ENCODE measurements around the gene FBXO15.

FBXO15 gene

GRCh38 chr18:74146756-74147155 lies 878 bp downstream of the FBXO15 start:
- peaks cover 11% of the 10 kb centered on the region for H3K79me1 ChIP-seq (replicated peaks; ENCODE audit: low read length, poor library complexity, severe bottlenecking)
- no peak overlapping the region for H2BK15ac ChIP-seq (ENCODE audit: low read depth, poor library complexity, severe bottlenecking)
- no peaks in the 10 kb centered on the region for H3K27me3 ChIP-seq (ENCODE audit: control insufficient read depth in 1 of 2, insufficient read depth in 1 of 2, low read length in 2 of 2)
- H4K8ac ChIP-seq (ENCODE audit: low read length): peak overlapping the region; percentile 59
- peak; percentile 62 for DNase-seq
- 30% methylated on average over 3 of the region's 3 CpGs for WGBS
- H3K36me3 ChIP-seq (ENCODE audit: control insufficient read depth in 1 of 2, insufficient read depth in 2 of 2, low read depth in 1 of 2, low read length in 2 of 2): peaks cover 3 to 18% of the 10 kb centered on the region in 2 experiments
- H3K4me2 ChIP-seq (ENCODE audit: low read length, poor library complexity, severe bottlenecking): no peak overlapping the region
- H2BK12ac ChIP-seq (ENCODE audit: low read length in 2 of 2): no peak overlapping the region
- no peak overlapping the region for H4K91ac ChIP-seq (ENCODE audit: low read length)
- H3K4ac ChIP-seq (ENCODE audit: low read depth in 1 of 2, low read length in 2 of 2): peak overlapping the region in 1 of 2 experiments; percentile 34
- no peak overlapping the region for H2AK5ac ChIP-seq (ENCODE audit: low read length, severe bottlenecking)
- no peak overlapping the region for H3K23ac ChIP-seq (ENCODE audit: low read length in 2 of 2)
- H3K4me3 ChIP-seq (ENCODE audit: insufficient read depth in 1 of 2, low read depth in 1 of 2, low read length in 2 of 2): peak overlapping the region in 1 of 2 experiments; percentile 96
- H2AFZ ChIP-seq (ENCODE audit: low read depth, low read length): no peak overlapping the region
- H3K18ac ChIP-seq (ENCODE audit: low read depth in 1 of 2, low read length in 2 of 2): no peak overlapping the region
- H3K4me1 ChIP-seq (ENCODE audit: control insufficient read depth, insufficient read depth, low read depth, low read length): peaks cover 10% of the 10 kb centered on the region
- no peak overlapping the region for H3K14ac ChIP-seq (ENCODE audit: low read length in 2 of 2)
- H3K9me3 ChIP-seq (ENCODE audit: control insufficient read depth, low read length): no peaks in the 10 kb centered on the region
- H2BK5ac ChIP-seq (ENCODE audit: low read depth, low read length, poor library complexity, severe bottlenecking): no peak overlapping the region
- peak overlapping the region; percentile 95 for H3K9ac ChIP-seq (ENCODE audit: low read length)
- H2BK120ac ChIP-seq (ENCODE audit: low read depth, low read length): no peak overlapping the region
- H3K27ac ChIP-seq (ENCODE audit: low read length, poor library complexity, severe bottlenecking): no peak overlapping the region

DNA sequence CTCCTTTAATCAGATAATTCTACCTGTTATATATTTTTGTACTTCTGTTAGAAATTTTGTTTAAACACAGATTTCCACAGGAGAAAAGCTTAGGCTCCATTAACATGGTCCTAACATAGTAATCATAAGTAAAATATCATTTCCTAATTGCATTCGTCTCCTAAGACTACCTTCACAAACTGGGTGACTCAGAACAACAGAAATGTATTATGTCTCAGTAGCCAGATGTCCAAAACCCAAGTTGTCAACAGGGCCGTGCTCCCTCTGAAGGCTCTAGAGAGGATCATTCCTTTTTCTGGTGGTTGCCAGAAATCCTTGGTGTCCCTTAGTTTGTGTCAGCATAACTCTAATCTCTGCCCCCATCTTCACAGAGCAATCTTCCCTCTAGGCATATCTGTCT lies 5.4 kb downstream of the FBXO15 start:
- Histone ChIP-seq H3K4ac (ENCODE audit: low read depth in 1 of 2, low read length in 2 of 2) (no peak overlapping the region), H3K18ac (ENCODE audit: low read depth in 1 of 2, low read length in 2 of 2) (no peak overlapping the region), H2BK120ac (ENCODE audit: low read depth, low read length) (no peak overlapping the region), H3K79me1 (replicated peaks; ENCODE audit: low read length, poor library complexity, severe bottlenecking) (no peaks in the 10 kb centered on the region), H2BK5ac (ENCODE audit: low read depth, low read length, poor library complexity, severe bottlenecking) (no peak overlapping the region), H3K4me1 (ENCODE audit: control insufficient read depth, insufficient read depth, low read depth, low read length) (peaks cover 4% of the 10 kb centered on the region), H3K9me3 (ENCODE audit: control insufficient read depth, low read length) (no peaks in the 10 kb centered on the region), H3K36me3 (ENCODE audit: control insufficient read depth in 1 of 2, insufficient read depth in 2 of 2, low read depth in 1 of 2, low read length in 2 of 2) (no peaks in the 10 kb centered on the region), H3K4me2 (ENCODE audit: low read length, poor library complexity, severe bottlenecking) (no peak overlapping the region), H2AFZ (ENCODE audit: low read depth, low read length) (no peak overlapping the region), H2AK5ac (ENCODE audit: low read length, severe bottlenecking) (no peak overlapping the region), H4K91ac (ENCODE audit: low read length) (no peak overlapping the region), H2BK12ac (ENCODE audit: low read length in 2 of 2) (no peak overlapping the region), H3K9ac (ENCODE audit: low read length) (no peak overlapping the region), H3K14ac (ENCODE audit: low read length in 2 of 2) (no peak overlapping the region), H3K27me3 (ENCODE audit: control insufficient read depth in 1 of 2, insufficient read depth in 1 of 2, low read length in 2 of 2) (no peaks in the 10 kb centered on the region), H2BK15ac (ENCODE audit: low read depth, poor library complexity, severe bottlenecking) (no peak overlapping the region), H3K4me3 (ENCODE audit: insufficient read depth in 1 of 2, low read depth in 1 of 2, low read length in 2 of 2) (no peak overlapping the region), H4K8ac (ENCODE audit: low read length) (no peak overlapping the region), H3K23ac (ENCODE audit: low read length in 2 of 2) (no peak overlapping the region), H3K27ac (ENCODE audit: low read length, poor library complexity, severe bottlenecking) (no peak overlapping the region)
- WGBS: 78% methylated on average over 2 of the region's 2 CpGs
- DNase-seq: no peak

- Histone ChIP-seq H3K23ac (ENCODE audit: low read length in 2 of 2) (no peak overlapping the region), H3K27ac (ENCODE audit: low read length, poor library complexity, severe bottlenecking) (no peak overlapping the region), H2BK120ac (ENCODE audit: low read depth, low read length) (no peak overlapping the region), H2AK5ac (ENCODE audit: low read length, severe bottlenecking) (no peak overlapping the region), H2BK12ac (ENCODE audit: low read length in 2 of 2) (peak overlapping the region in 1 of 2 experiments; percentile 70), H3K27me3 (ENCODE audit: control insufficient read depth in 1 of 2, insufficient read depth in 1 of 2, low read length in 2 of 2) (peaks cover 0 to 3% of the 10 kb centered on the region in 2 experiments), H2BK5ac (ENCODE audit: low read depth, low read length, poor library complexity, severe bottlenecking) (no peak overlapping the region), H3K36me3 (ENCODE audit: control insufficient read depth in 1 of 2, insufficient read depth in 2 of 2, low read depth in 1 of 2, low read length in 2 of 2) (no peaks in the 10 kb centered on the region), H3K14ac (ENCODE audit: low read length in 2 of 2) (no peak overlapping the region), H2BK15ac (ENCODE audit: low read depth, poor library complexity, severe bottlenecking) (no peak overlapping the region), H4K91ac (ENCODE audit: low read length) (peak overlapping the region; percentile 59), H3K18ac (ENCODE audit: low read depth in 1 of 2, low read length in 2 of 2) (no peak overlapping the region), H3K4ac (ENCODE audit: low read depth in 1 of 2, low read length in 2 of 2) (no peak overlapping the region), H3K4me1 (ENCODE audit: control insufficient read depth, insufficient read depth, low read depth, low read length) (no peaks in the 10 kb centered on the region), H3K9ac (ENCODE audit: low read length) (no peak overlapping the region), H3K4me2 (ENCODE audit: low read length, poor library complexity, severe bottlenecking) (no peak overlapping the region), H3K79me1 (replicated peaks; ENCODE audit: low read length, poor library complexity, severe bottlenecking) (no peaks in the 10 kb centered on the region), H3K9me3 (ENCODE audit: control insufficient read depth, low read length) (no peaks in the 10 kb centered on the region), H4K8ac (ENCODE audit: low read length) (no peak overlapping the region), H2AFZ (ENCODE audit: low read depth, low read length) (no peak overlapping the region), H3K4me3 (ENCODE audit: insufficient read depth in 1 of 2, low read depth in 1 of 2, low read length in 2 of 2) (no peak overlapping the region)
- 95% methylated on average over 2 of the region's 2 CpGs for WGBS
- no peak for DNase-seq
Observed at GRCh38 chr18:74141667-74142066, 6.0 kb downstream of the FBXO15 start.

GRCh38 chr18:74140582-74140981 lies 7.1 kb downstream of the FBXO15 start:
- no peak overlapping the region for H3K27ac ChIP-seq (ENCODE audit: low read length, poor library complexity, severe bottlenecking)
- no peak overlapping the region for H2BK5ac ChIP-seq (ENCODE audit: low read depth, low read length, poor library complexity, severe bottlenecking)
- H2AK5ac ChIP-seq (ENCODE audit: low read length, severe bottlenecking): no peak overlapping the region
- no peak overlapping the region for H3K4me2 ChIP-seq (ENCODE audit: low read length, poor library complexity, severe bottlenecking)
- no peak overlapping the region for H3K9ac ChIP-seq (ENCODE audit: low read length)
- no peaks in the 10 kb centered on the region for H3K4me1 ChIP-seq (ENCODE audit: control insufficient read depth, insufficient read depth, low read depth, low read length)
- no peak overlapping the region for H2BK15ac ChIP-seq (ENCODE audit: low read depth, poor library complexity, severe bottlenecking)
- no peak overlapping the region for H3K23ac ChIP-seq (ENCODE audit: low read length in 2 of 2)
- H3K27me3 ChIP-seq (ENCODE audit: control insufficient read depth in 1 of 2, insufficient read depth in 1 of 2, low read length in 2 of 2): peaks cover 0 to 5% of the 10 kb centered on the region in 2 experiments
- H4K91ac ChIP-seq (ENCODE audit: low read length): no peak overlapping the region
- no peaks in the 10 kb centered on the region for H3K9me3 ChIP-seq (ENCODE audit: control insufficient read depth, low read length)
- H2BK120ac ChIP-seq (ENCODE audit: low read depth, low read length): no peak overlapping the region
- H3K14ac ChIP-seq (ENCODE audit: low read length in 2 of 2): no peak overlapping the region
- H3K4me3 ChIP-seq (ENCODE audit: insufficient read depth in 1 of 2, low read depth in 1 of 2, low read length in 2 of 2): no peak overlapping the region
- no peak overlapping the region for H3K4ac ChIP-seq (ENCODE audit: low read depth in 1 of 2, low read length in 2 of 2)
- no peaks in the 10 kb centered on the region for H3K36me3 ChIP-seq (ENCODE audit: control insufficient read depth in 1 of 2, insufficient read depth in 2 of 2, low read depth in 1 of 2, low read length in 2 of 2)
- H3K79me1 ChIP-seq (replicated peaks; ENCODE audit: low read length, poor library complexity, severe bottlenecking): no peaks in the 10 kb centered on the region
- WGBS: no CpG with 5 or more reads among the region's 1 CpG
- H2BK12ac ChIP-seq (ENCODE audit: low read length in 2 of 2): no peak overlapping the region
- H3K18ac ChIP-seq (ENCODE audit: low read depth in 1 of 2, low read length in 2 of 2): no peak overlapping the region
- no peak overlapping the region for H4K8ac ChIP-seq (ENCODE audit: low read length)
- no peak for DNase-seq
- H2AFZ ChIP-seq (ENCODE audit: low read depth, low read length): no peak overlapping the region
